ENCODE measurements around the gene C14orf180.

GRCh38 chr14:104576970-104577332 is 2.6 kb upstream of the C14orf180 start:
- no peak for TF ChIP-seq CTCF (IDR thresholded peaks at IDR 0.05)
- TF ChIP-seq POLR2A (IDR thresholded peaks at IDR 0.05), result no peak
